K562 (cell line): ENCODE results near the gene TMEM217. TPM values are rescaled to one million over a fixed set of nuclear protein-coding genes. Genes with fewer than 3 reads are reported as not detected.

Source experiments
- ATF4 ChIP-seq: fragments of 450-650 bp; formaldehyde crosslinking; IDR thresholded peaks from 2 replicates; pipeline ENCODE4 v1.4.0; 2022; ENCODE audit warnings: mild to moderate bottlenecking, moderate library complexity
- CBX3 ChIP-seq, 2 experiments: IDR thresholded peaks; 1 replicate in 1 of 2; 2 replicates in 1 of 2; pipeline ENCODE4 v1.6.1; 2012; ENCODE audit warnings: inconsistent platforms in 2 of 2, low read length in 2 of 2, borderline replicate concordance in 1 of 2, control low read depth in 1 of 2
- CC2D1A ChIP-seq: fragments of 450-650 bp; IDR thresholded peaks from 2 replicates; pipeline ENCODE4 v1.6.1; 2017; ENCODE audit warnings: mild to moderate bottlenecking
- CCNT2 ChIP-seq: IDR thresholded peaks from 2 replicates; pipeline ENCODE4 v1.6.1; 2011; ENCODE audit warnings: borderline replicate concordance, low read depth, mild to moderate bottlenecking, moderate library complexity, mixed read lengths, low read length; ENCODE audit not compliant: insufficient read length; ENCODE audit errors: extremely low read depth
- KDM5B ChIP-seq: fragments of 200-600 bp; sonication (generic); IDR thresholded peaks from 2 replicates; pipeline ENCODE4 v1.6.1; 2012; ENCODE audit warnings: low read depth, mild to moderate bottlenecking, moderate library complexity, low read length, control low read depth, inconsistent platforms; ENCODE audit not compliant: insufficient replicate concordance
- KLF16 ChIP-seq: IDR thresholded peaks from 2 replicates; pipeline ENCODE4 v1.6.1; 2016; ENCODE audit warnings: antibody characterized with exemption
- MEF2A ChIP-seq: IDR thresholded peaks from 2 replicates; pipeline ENCODE4 v1.6.1; 2011; ENCODE audit warnings: low read depth, mild to moderate bottlenecking, low read length, moderate library complexity; ENCODE audit not compliant: control insufficient read depth
- NBN ChIP-seq: fragments of 450-650 bp; IDR thresholded peaks from 2 replicates; pipeline ENCODE4 v1.6.1; 2016; ENCODE audit warnings: low read depth, mild to moderate bottlenecking
- NFATC3 ChIP-seq: fragments of 450-650 bp; IDR thresholded peaks from 2 replicates; pipeline ENCODE4 v1.6.1; 2017; ENCODE audit warnings: mild to moderate bottlenecking
- POLR2A ChIP-seq: fragments of 450-650 bp; conservative IDR thresholded peaks from 2 replicates; pipeline ENCODE4 v1.6.1; 2016
- RBBP5 ChIP-seq: fragments of 200-600 bp; sonication (generic); IDR thresholded peaks from 2 replicates; pipeline ENCODE4 v1.6.1; 2012; ENCODE audit warnings: borderline replicate concordance, mild to moderate bottlenecking, low read length, control low read depth, inconsistent platforms; ENCODE audit not compliant: insufficient read depth, poor library complexity, severe bottlenecking
- SRSF9 ChIP-seq: fragments of 200-400 bp; formaldehyde crosslinking; IDR thresholded peaks from 2 replicates; pipeline ENCODE4 v1.6.1; 2017; ENCODE audit warnings: low read depth, low read length, borderline replicate concordance
- TBL1XR1 ChIP-seq, 2 experiments: IDR thresholded peaks; 2 replicates each; pipeline ENCODE4 v1.6.1; 2012; ENCODE audit warnings: improper control_type of control experiment in 2 of 2, low read length in 2 of 2, mild to moderate bottlenecking in 1 of 2
- TBP ChIP-seq: optimal IDR thresholded peaks from 2 replicates; pipeline ENCODE3; 2011; ENCODE audit warnings: low read depth, low read length, improper control_type of control experiment
- TCF7 ChIP-seq: sonication (generic); IDR thresholded peaks from 2 replicates; pipeline ENCODE4 v1.6.1; 2016; ENCODE audit warnings: antibody characterized with exemption, borderline replicate concordance
- THRA ChIP-seq: fragments of 450-650 bp; IDR thresholded peaks from 2 replicates; pipeline ENCODE4 v1.6.1; 2017; ENCODE audit warnings: mild to moderate bottlenecking, moderate library complexity
- THRB ChIP-seq: fragments of 450-650 bp; formaldehyde crosslinking; conservative IDR thresholded peaks from 2 replicates; pipeline ENCODE4 v1.4.0; 2022; ENCODE audit warnings: mild to moderate bottlenecking, missing genetic modification characterization
- YBX1 ChIP-seq: fragments of 450-650 bp; IDR thresholded peaks from 2 replicates; pipeline ENCODE4 v1.7.1; 2016; ENCODE audit warnings: mild to moderate bottlenecking
- ZBTB9 ChIP-seq: fragments of 450-650 bp; formaldehyde crosslinking; IDR thresholded peaks from 2 replicates; pipeline ENCODE4 v1.4.0; 2020; ENCODE audit warnings: mild to moderate bottlenecking, moderate library complexity
- ZNF316 ChIP-seq: fragments of 450-650 bp; IDR thresholded peaks from 2 replicates; pipeline ENCODE4 v1.6.1; 2016
- ZNF347 ChIP-seq: fragments of 450-650 bp; formaldehyde crosslinking; IDR thresholded peaks from 2 replicates; pipeline ENCODE4 v1.4.0; 2020; ENCODE audit warnings: low read depth, mild to moderate bottlenecking, moderate library complexity
- ZNF512 ChIP-seq: IDR thresholded peaks from 2 replicates; pipeline ENCODE4 v1.6.1; 2016; ENCODE audit warnings: missing genetic modification characterization, missing compliant biosample characterization
- ZNF586 ChIP-seq: fragments of 450-650 bp; formaldehyde crosslinking; conservative IDR thresholded peaks from 2 replicates; pipeline ENCODE4 v1.4.0; 2020; ENCODE audit warnings: mild to moderate bottlenecking, moderate library complexity
- ZNF75A ChIP-seq: fragments of 450-650 bp; formaldehyde crosslinking; IDR thresholded peaks from 2 replicates; pipeline ENCODE4 v1.4.0; 2020; ENCODE audit warnings: mild to moderate bottlenecking
- polyA plus RNA-seq, 8 experiments: library from polyadenylated mRNA; depleted of rRNA in 4 of 8; stranded (reverse) in 5 of 8; unstranded in 3 of 8; fragments of >200 nt; fragmentation: Nextera tagmentation in 2 of 8; fragmentation: Illumina TruSeq in 1 of 8; extraction: Ambion mirVana in 2 of 8; extraction: Trizol in 1 of 8; gene quantifications; 2 replicates each; pipeline versions ENCODE4 v1.2.1 to v1.2.3, GENCODE V29; 2011 to 2014; ENCODE audit warnings: inconsistent platforms in 1 of 8, missing spikeins in 1 of 8
- total RNA-seq, 7 experiments: library from RNA; depleted of rRNA in 6 of 7; stranded (reverse); fragments of >200 nt in 6 of 7; fragmentation: Illumina TruSeq in 2 of 7; extraction: Trizol in 2 of 7; gene quantifications; 2 replicates each; pipeline versions ENCODE4 v1.2.1 to v1.2.3, GENCODE V29; 2011 to 2021; ENCODE audit warnings: low replicate concordance in 1 of 7

Gene TMEM217
- total and polyA plus RNA-seq, 9 of the 15 experiments (the other 6 are each of a cell fraction or from before 2014, with no cell fraction given) = 1.3 to 8.0 (median 1.9) TPM

GRCh38 chr6:37302086-37302686 lies 44.2 kb upstream of the TMEM217 start (continued):
- peak; percentile 93 for TF ChIP-seq NFATC3
- TF ChIP-seq ZNF316 = peak; percentile 67
- no peak for TF ChIP-seq THRA
- peak; percentile 97 for TF ChIP-seq ZBTB9
- TF ChIP-seq SRSF9 = no peak
- no peak for TF ChIP-seq ZNF512 (tag)
- peak; percentile 99 for TF ChIP-seq CC2D1A
- TF ChIP-seq POLR2A = no peak
- TF ChIP-seq TBP = peak; percentile 37
- 0 out of 2 replicates have a peak, but pooled peaks have one; percentile 52 for TF ChIP-seq ZNF347 (CRISPR knock-in tag)
- peak; percentile 91; the same call in 1 of the 2 replicates for TF ChIP-seq THRB
- no peak for TF ChIP-seq KDM5B
- TF ChIP-seq TCF7 = peak; percentile 67; the same call in 1 of the 2 replicates
- TF ChIP-seq CBX3 (IDR thresholded peaks at IDR 0.05; ENCODE audit: borderline replicate concordance in 1 of 2, low read length in 2 of 2) = peak in 1 of 2 experiments; percentile 87; a peak in 2 of 3 replicates
- no peak for TF ChIP-seq YBX1
- TF ChIP-seq RBBP5 = no peak
- TF ChIP-seq ZNF75A (CRISPR knock-in tag) = peak; percentile 75
- TF ChIP-seq NBN = peak; percentile 99
- peak; percentile 100 for TF ChIP-seq KLF16
- peak; percentile 90 for TF ChIP-seq ATF4 (CRISPR knock-in tag)
- TF ChIP-seq ZNF586 = no peak
- TF ChIP-seq CCNT2 = peak; percentile 99
- peak; percentile 99 to 100 for TF ChIP-seq TBL1XR1 (IDR thresholded peaks at IDR 0.05; ENCODE audit: low read length in 2 of 2)
- peak; percentile 80 for TF ChIP-seq MEF2A
